ENCODE measurements around the gene LMF1.

LMF1 gene

DNA sequence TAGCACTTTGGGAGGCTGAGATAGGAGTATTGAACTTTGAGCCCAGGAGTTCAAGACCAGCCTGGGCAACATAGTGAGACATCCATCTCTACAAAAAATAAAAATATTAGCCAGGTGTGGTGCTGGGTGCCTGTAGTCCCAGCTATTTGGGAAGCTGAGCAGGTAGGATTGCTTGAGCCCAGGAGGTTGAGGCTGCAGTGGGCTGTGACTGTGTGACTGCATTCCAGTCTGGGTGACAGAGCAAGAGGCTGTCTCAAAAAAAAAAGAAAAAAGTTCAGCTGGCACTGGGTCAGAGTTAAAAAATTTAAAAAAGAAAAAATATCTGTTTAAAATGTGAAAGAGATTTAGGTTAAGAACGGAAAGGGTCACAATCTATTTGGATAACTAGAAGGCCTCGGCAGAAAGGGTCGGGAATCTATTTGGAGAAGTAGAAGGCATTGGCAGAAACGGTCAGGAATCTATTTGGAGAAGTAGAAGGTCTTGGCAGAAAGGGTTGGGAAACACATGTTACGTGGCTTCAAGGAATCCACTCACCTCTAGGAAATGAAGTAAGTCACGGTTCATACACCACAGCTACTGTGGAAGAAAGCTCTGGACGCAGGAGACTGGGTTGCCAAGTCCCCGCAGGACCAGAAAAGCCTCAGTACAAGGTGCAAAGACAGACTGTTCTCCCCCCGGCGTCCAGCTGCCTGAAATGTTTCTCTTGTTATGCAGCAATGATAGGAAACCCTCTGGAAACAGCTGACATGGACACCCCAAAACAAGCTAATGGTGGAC, 25.3 kb downstream of the LMF1 start:
- no peak for DNase-seq

DNA sequence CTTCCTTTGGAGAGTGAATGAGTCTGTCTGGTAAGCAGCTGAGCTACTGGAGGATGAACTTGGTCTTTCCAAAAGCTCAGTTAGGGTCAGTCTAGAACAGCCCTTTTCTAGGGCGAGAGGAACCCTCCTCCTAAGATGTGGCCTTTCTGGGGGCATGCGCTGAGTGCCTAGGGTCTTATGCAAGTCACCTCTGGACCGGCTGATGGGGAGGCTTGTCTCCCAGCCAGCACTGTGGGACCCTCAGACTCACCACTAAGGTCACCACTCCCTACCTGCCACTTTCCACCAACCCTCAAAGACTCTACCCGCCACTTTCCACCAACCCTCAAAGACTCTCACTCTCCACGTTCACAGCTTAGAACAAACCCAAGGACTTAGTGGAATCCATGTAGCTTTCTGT, 26.8 kb downstream of the LMF1 start:
- no peak for DNase-seq

DNA sequence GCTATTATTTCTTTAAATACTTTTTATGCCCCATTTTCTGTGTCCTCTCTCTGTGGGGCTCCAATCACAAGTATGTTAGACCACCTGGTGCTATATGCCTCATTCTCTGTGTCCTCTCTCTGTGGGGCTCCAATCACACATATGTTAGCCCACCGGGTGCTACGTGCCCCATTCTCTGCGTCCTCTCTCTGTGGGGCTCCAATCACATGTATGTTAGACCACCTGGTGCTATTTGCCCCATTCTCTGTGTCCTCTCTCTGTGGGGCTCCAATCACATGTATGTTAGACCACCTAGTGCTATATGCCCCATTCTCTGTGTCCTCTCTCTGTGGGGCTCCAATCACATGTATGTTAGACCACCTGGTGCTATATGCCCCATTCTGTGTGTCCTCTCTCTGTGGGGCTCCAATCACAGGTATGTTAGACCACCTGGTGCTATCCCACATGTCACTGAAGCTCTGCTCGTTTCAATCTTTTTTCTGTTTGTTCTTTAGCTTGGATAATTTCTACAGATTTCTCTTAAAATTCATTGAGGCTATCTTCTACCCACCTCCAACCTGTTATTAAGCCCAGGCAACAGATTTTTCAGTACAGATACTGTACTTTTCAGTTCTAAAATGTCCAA, 28.2 kb downstream of the LMF1 start:
- no peak for DNase-seq

DNA sequence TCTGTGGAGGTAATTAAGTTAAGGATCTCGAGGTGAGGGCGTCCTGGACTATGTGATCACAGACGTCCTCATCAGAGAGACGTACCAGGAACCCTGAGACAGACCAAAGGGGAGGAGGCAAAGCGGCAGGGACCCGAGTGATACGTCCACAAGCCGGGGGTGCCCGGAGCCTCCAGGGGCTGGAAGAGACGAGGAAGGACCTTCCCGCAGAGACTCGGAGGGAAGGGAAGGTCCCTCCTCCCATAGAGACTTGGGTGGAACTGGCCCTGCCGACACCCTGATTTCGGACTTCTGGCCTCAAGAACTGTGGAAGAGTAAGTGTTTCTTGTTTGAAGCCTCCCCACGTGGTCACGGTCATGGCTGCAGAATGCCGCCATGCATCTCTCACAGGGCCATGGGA, 30.8 kb downstream of the LMF1 start:
- no peak for DNase-seq

DNA sequence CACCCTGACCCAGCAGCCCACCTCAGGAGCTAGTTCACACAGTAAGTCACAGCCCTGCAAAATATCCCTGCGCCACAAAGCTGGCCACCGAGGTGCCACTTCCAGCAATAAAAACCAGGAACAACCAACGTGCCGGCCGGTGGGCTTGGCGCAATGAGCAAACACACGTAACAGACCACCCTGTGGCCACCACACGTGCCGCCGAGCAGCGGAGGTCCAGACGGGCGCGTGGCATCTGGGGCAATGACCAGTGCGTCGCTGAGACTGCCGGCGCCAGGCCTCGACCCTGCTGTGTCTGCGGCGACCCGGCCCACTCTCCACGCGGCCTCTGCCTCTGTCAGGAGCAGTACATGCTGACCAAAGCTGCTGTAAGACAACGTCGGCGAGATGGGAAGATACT, 31.5 kb downstream of the LMF1 start:
- DNase-seq, result no peak

DNA sequence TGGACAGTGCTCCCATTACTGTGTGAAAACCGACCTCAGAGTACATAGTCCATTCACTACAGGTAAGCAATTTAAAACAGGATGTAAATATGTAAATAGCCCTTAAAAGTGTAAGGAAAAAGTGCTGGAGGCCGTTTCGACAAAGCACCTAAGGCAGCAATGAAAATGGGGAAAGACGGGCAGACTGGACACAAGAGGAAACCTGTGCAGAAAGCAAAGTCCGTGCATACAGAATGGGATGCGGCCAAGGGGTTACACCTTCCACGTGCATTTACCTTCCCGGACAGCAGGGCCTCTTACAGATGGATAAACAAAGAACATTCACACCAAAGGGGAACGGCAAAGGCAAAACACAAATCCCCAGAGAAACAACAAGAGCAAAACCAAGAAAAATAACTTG, 32.0 kb downstream of the LMF1 start:
- DNase-seq, result no peak

DNA sequence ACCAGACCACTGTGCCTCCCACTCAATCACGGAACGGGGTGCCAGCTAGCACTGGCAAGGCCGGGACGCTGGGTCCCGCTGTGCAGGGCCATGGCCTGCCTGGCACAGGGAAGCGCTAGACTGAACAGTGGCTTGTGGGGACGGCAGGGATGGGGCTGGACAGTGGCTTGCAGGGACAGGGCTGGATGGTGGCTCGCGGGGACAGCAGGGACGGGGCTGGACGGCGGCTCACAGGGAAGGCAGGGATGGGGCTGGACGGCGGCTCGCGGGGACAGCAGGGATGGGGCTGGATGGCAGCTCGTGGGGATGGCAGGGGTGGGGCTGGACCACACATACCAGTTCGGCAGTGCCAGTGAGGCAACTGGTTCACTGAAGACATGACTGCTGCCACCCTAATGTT, 32.6 kb downstream of the LMF1 start:
- no peak for DNase-seq

DNA sequence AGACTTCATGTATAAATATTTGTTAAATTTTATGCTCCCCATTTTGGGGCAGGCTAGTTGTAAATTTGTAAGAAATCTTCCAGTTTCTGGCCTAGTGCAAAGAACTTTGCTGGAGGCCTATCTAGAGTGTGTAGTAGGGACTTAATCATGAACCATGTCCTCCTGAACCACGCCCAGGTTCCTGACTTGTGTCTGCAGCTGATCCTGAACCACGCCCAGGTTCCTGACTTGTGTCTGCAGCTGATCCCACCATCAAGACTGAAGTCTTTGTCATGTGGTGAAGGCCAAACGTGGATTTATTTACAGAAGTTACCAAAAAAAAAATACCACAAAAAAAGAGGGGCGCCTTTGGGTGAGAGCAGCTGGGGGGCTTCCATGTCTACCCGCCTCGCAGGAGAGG, 33.1 kb downstream of the LMF1 start:
- DNase-seq, result no peak

DNA sequence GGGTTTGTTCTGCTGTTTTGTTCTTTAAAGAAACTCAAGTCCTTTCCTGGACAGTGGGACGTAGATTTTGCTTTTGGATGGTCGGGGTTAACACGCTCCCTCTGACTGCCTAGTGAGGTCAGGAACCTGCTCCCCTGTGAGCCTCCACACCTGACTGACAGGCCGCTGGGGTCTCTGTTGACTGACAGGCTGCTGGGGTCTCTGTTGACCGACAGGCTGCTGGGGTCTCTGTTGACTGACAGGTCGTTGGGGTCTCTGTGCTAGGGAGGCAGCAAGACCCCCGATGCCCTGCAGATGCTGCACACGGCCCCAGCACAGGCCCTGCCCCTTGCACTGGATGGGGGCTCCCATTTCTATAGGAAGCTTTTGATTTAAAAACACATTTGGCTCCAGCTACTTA, 33.5 kb downstream of the LMF1 start:
- no peak for DNase-seq

DNA sequence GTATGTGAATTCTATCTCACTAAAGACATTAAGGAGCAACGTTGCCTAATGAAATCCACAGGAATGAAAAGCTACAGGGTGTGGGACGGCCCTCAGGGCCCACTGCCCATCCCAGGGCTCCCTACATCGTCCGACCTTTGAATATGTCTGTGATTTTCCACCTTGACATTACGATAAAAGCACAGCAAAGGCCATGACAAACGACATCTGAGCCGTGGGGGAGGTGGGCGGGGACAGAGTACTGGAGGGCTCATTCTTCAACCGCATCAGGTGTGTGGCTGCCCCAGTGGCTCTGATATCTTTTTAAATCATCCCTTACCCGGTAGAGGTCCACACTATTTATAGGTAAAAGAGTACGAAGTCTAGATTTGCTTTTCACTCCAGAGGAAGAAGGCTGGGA, 35.1 kb downstream of the LMF1 start:
- no peak for DNase-seq

DNA sequence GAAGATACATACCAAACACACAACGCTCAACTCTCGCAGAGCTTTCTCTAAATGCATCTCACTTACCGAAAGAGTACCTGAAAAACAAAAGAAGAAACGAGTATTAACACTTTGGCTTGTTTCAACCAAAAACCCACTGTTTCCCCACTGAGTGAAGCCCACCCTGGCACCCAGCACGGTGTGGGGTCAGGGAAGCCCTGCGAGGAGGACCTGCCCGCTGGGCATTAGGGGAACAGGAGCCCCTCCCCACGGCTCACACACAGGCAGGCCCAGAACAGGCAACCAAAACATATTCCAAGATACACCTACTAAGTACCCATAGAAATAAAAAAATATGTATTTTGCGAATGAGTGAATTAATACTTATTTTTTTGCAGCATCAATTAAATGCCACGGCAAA, 36.6 kb downstream of the LMF1 start:
- DNase-seq, result no peak

DNA sequence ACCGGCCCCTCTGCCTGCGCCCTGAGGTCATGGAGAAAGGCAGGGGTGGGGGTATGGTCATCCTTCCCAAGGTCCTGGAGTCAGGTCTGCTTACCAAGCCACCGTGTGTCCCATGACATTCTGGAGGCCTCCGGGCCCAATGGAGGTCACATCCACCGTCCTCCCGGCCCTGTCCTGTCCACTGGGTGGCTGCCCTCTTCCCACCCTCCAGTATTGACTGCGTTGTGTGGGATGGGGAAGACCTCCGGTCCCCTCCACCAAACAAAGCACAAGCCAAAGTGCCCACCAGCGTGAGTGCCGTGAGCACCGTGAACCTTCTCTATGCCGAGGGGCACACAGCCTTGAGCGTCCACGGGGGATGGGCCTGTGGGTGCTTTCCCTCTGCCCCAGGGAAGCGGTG, 37.2 kb downstream of the LMF1 start:
- no peak for DNase-seq

DNA sequence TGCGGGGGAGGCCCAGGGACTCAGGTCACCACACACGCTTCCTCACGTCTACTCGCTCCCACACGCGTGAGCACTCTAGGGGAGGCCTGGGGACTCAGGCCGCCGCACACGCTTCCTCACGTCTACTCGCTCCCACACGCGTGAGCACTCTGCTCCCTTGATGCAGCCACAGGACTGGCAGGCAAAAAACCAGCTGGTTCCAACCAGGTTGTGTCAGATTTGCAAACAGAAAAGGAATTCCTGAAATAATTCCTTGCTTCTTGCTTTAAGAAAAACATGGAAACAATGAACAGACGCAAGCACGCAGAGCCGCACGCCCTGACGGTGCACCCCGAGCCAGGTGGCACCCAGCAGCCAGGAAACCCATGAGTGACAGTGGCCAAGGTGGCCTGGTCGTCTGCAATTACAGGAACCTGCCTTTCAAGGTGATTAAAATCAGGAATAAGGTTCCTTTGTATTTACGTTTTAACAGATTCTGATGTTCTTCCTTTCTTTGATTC, 37.9 kb downstream of the LMF1 start:
- DNase-seq, result no peak

DNA sequence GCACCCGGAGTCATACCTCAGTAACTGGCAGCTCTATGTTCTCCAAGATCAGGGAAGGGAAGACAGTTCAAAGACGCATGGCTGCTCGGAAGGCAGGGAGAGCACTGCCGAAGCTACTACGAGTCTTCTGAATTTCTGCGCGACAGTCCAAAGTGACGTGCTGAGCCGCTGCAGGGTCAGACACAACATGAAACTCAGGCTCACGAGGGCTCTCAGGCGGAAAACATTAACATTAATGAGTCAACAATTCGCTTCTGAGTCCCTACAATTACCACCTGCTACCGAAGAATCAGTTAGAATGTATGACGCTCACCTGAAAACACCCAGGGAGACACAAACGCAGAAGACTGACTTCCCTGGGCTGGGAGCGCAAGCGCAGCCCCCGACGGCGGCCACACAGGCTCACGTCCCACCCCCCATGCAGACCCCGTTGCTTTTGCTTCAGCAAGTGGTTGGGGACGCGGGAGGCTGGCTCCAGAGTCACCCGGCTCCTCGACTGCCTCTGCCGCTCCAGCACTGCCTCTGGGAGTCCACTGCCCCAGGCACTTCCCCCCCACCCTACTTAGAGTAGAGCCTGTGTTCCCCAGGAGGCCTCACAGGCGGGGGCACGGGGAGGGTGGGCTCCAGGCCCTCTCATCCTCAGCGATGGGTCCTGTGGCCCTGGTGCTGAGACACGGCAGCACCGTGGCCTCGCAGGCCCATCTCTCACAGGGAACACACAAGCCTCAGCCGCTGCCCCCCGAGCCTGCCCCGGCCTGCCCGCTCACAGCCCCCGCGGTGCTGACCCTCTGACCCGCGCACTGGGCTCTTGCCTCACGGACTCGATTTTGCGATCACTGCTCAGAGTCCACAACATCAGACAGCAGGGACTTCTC, 38.9 kb downstream of the LMF1 start:
- no peak for DNase-seq

DNA sequence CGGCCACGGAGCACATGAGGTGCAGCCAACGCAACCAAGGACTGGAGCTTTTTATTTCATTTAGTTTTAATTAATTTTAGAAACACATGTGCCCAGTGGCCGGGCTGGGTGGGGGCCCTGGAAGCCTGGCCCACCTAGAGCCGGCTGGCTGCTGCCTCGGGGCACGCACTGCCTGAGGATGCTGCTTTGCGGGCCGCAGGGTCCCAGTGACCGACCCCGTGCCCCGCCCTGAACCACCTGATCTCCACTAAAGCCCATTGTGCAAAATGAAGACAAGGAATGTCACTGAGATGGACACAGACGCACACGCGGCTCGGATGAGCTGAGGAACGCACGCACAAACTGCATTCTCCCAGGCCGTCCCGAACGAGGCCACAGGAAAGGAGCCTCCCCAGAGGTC, 39.6 kb downstream of the LMF1 start:
- DNase-seq, result no peak

DNA sequence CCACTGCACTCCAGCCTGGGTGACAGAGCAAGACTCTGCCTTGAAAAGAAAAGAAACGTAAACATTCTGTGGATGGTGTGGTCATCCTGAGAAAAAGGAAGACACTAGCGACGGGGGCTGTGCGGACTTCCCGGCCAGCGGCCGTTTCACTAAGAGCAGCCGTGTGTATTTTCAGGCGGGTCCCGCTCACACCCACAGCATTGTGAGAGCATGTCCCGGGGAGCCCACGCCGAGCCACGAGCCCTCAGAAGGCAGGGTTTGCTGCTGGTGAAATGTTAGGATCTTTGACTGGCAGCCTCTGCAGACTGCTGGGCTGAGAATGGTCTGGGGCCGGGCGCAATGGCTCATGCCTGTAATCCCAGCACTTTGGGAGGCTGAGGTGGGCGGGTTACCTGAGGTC, 40.3 kb downstream of the LMF1 start:
- DNase-seq, result no peak

DNA sequence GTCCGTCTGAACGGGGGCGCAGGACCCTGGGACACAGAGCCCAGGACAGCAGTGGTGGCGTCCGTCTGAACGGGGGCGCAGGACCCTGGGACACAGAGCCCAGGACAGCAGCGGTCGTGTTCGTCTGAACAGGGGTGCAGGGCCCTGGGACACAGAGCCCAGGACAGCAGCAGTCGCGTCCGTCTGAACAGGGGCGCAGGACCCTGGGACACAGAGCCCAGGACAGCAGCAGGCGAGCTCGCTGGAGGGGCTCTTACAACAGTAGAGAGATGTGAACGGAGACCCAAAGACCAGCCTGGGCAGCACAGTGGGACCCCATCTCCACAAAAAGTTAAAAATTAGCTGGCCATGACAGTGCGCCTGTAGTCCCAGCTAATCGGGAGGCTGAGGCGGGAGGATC, 40.7 kb downstream of the LMF1 start:
- DNase-seq, result no peak

DNA sequence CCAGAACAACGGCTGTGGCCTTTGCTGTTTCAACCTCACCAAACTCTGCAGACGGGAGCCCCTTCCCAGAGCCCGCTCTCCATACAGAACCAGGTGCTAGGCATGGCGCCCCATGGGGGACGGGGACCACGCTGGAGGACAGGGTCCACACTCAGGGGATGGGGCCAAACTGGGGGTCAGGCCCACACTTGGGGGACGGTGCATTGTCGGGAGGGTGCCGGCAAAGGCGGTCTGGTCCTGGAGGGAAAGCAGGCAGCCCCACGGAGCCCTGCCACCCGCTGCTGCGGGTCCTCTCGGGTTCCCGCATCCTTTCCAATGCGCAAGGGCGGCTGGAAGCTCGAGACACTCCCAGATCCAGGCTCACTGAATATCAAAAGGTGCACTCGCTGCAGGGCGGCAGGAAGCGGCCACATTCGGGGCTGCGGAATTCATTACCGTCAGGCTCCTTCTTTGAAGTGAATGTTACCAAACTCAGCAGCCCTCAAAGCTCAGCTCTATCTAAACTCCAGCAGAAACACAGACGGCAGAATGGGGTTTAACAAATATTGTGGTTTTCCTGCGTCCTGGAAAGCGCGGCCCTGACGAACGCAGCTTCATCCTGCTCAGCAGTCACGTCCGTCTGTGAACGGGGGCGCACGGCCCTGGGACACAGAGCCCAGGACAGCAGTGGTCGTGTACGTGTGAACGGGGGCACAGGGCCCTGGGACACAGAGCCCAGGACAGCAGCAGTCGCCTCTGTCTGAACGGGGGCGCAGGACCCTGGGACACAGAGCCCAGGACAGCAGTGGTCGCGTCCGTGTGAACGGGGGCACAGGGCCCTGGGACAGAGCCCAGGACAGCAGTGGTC, 41.3 kb downstream of the LMF1 start:
- DNase-seq, result no peak

DNA sequence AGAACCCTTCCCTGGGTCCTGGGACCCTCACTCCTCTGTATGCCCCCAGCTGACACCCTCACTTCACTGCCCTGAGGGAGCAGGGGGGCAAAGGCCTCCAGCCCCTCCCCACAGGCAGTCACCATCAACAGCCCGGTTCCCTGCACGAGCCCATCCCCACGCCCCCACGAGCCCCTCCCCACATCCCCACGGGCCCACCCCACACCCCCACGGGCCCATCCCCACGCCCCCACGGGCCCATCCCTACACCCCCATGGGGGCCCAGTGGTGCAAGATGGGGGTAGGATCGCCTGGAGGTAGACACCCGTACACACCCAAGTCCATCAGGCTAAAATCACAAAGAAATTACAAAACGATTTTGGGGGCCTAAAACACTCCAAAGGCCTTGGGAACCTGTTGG, 42.3 kb downstream of the LMF1 start:
- DNase-seq, result no peak

DNA sequence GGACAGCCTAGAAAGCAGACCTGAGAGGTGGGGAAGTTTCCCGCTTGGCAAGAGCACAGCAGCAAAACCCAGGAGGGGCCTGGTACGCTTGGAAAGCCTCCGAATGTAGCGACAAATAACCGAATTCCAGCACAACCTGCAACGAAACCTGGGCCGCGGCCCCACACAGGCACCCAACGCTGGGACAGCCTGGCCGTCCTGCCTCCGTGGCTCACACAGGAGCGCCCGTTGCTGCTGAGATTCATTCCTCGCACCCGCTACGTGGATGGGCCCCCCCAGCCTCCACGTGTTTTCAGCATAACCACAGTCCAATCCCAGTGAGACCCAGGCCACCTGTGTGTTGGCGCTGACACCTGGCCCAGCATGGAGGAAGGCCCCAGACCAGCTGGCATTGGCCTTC, 42.9 kb downstream of the LMF1 start:
- DNase-seq, result no peak

DNA sequence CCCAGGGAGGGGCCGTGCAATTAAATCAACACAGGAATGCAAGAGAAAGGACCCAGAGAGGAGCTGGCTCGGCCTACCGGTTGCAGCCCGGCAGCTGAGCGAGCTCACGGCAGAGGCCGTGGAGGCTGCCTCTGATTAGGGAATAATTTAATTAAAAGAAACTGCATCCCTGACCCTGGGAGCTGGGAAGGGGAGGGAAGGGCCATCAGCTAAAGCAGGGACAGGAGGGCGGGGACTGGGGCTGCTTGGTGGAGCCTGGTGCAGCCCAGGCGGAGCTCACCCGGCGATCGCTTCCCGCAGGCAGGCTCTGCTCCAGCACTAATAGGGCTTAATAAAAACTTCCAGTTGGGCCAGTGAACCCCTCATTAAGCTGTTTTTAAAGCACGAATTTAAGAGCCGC, 43.4 kb downstream of the LMF1 start:
- DNase-seq, result no peak

DNA sequence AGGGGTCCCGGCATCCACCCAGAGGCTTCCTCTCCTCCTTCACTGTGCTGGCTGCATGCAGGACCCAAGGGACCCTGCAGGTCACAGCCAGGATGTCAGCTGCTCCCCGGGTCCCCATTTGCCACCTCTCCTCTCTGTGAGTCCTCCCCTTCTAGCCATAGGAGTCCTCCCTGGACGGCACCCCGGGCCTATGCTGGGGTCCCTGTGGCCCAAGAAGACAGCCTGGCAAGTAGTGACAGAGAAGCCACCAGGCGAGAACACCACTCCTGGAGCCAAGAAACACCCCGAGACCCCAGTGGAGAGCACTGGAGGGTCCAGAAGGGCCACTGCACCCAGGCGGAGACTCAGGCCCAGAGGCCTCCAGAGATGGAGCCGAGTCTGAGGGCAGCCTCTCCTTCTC, 44.1 kb downstream of the LMF1 start:
- DNase-seq, result no peak

DNA sequence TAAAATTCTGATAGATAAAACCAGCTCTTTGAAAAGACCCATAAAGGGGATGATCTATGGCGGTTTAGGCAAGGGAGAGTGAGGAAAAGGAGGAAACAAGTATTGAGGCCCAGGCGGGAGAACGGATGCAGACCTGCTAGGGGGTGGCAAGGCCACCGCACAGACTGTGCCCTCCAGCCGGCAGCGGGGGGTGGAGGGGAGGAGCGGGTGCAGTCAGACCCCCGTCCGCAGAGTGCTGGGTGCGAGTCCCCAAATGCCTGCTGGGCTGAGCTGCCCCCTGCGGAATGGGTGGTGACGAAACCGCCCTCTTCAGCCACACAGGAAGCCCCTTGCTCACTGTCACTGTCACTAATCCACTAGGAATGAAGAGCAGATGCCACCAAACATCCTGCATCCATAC, 46.0 kb downstream of the LMF1 start:
- DNase-seq, result no peak
